Transverse colon (tissue), 4 donors: ENCODE results near the gene CCNA2.

Source experiments
- POLR2A ChIP-seq: fragments of 450-650 bp; IDR thresholded peaks from one replicate; pipeline ENCODE4 v1.6.1; 2016; ENCODE audit warnings: antibody characterized with exemption, mild to moderate bottlenecking, moderate library complexity
- POLR2AphosphoS5 ChIP-seq, 3 donors: sonication (generic); formaldehyde crosslinking; IDR thresholded peaks; one replicate each; pipeline ENCODE4 v1.6.1; 2016; ENCODE audit warnings: antibody characterized with exemption in 3 of 3
- TF ChIP-seq, protein P1 (sequence below), 5 experiments: fragments of 200-600 bp in 3 of 5; fragments of 450-650 bp in 2 of 5; sonication (generic) in 3 of 5; IDR thresholded peaks; 1 replicate in 2 of 5; 2 replicates in 3 of 5; pipeline ENCODE4 v1.5.1; 2016 to 2017; ENCODE audit warnings: antibody characterized with exemption in 5 of 5, inconsistent platforms in 3 of 5, mild to moderate bottlenecking in 2 of 5, moderate library complexity in 1 of 5

DNA sequence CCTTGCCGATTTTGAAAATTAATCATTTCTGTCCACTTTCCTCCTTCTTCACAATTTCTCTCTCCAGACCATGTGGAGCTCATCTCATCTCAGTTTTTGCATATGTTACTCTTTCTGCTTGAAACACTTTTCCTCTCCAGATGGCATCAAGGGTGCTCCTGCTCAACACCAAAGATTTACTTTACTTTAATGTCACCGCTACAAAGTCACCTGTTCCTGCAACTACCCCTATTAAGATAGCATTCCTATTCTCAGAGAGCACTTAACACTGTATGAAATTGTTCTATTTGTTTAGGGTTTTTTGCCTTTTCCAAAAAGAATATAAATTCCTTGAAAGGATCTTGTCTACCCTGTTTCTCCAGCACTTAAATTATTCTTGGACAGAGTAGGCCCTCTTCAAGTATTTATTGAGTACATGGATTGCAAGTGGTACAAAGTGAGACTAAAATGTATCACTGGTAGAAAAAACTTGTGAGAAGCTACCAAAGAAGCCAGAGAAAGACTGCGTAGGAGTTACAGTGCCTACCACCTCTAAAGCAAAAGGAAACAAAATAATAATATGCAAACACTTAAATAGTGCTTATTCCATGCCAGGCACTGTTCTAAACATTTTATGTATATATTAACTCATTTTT, 23.7 kb downstream of the CCNA2 start:
- TF ChIP-seq, protein P1, sequence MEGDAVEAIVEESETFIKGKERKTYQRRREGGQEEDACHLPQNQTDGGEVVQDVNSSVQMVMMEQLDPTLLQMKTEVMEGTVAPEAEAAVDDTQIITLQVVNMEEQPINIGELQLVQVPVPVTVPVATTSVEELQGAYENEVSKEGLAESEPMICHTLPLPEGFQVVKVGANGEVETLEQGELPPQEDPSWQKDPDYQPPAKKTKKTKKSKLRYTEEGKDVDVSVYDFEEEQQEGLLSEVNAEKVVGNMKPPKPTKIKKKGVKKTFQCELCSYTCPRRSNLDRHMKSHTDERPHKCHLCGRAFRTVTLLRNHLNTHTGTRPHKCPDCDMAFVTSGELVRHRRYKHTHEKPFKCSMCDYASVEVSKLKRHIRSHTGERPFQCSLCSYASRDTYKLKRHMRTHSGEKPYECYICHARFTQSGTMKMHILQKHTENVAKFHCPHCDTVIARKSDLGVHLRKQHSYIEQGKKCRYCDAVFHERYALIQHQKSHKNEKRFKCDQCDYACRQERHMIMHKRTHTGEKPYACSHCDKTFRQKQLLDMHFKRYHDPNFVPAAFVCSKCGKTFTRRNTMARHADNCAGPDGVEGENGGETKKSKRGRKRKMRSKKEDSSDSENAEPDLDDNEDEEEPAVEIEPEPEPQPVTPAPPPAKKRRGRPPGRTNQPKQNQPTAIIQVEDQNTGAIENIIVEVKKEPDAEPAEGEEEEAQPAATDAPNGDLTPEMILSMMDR (IDR thresholded peaks at IDR 0.05), result no peak
- TF ChIP-seq POLR2A (no peak), POLR2AphosphoS5 (IDR thresholded peaks at IDR 0.05) (no peak)
